Lower lobe of right lung (tissue), 2 donors: Measurements from ENCODE around the gene INSIG1. TPM values are rescaled to one million over a fixed set of nuclear protein-coding genes. Genes with fewer than 3 reads are reported as not detected.

Source experiments
- ATAC-seq, 2 donors: fragments of 200-7000 bp; cut with Tn5 transposase; one replicate each; pipeline ENCODE4 v1.9.1; 2020 to 2022; ENCODE audit warnings: mild to moderate bottlenecking in 2 of 2, moderate library complexity in 2 of 2
- DNase-seq: peaks from one replicate; pipeline ENCODE4 v3.0.0-alpha.2; 2020
- H3K27ac ChIP-seq: fragments of 200-600 bp; one replicate; pipeline ENCODE4 v1.8.0; 2022
- H3K27me3 ChIP-seq: fragments of 200-600 bp; one replicate; pipeline ENCODE4 v1.8.0; 2022; ENCODE audit warnings: low read depth
- H3K36me3 ChIP-seq: fragments of 200-600 bp; one replicate; pipeline ENCODE4 v1.8.0; 2022; ENCODE audit warnings: mild to moderate bottlenecking
- H3K4me1 ChIP-seq: fragments of 200-600 bp; one replicate; pipeline ENCODE4 v1.8.0; 2022
- H3K4me3 ChIP-seq: fragments of 200-600 bp; one replicate; pipeline ENCODE4 v1.8.0; 2022; ENCODE audit warnings: mild to moderate bottlenecking
- H3K9me3 ChIP-seq: fragments of 200-600 bp; one replicate; pipeline ENCODE4 v1.8.0; 2022
- CTCF ChIP-seq: fragments of 200-600 bp; IDR thresholded peaks from one replicate; pipeline ENCODE4 v1.8.0; 2022; ENCODE audit warnings: antibody characterized with exemption, mild to moderate bottlenecking
- intact Hi-C: fragments of 100-400 bp; cut with DNase I; formaldehyde crosslinking; loops from one replicate; pipeline ENCODE4 v1.11.0; 2022
- total RNA-seq: library from RNA; stranded (reverse); fragmentation: NEBNext Ultra II Directional; extraction: Animal tissue kit (Norgen Biotek cat#: 25700); gene quantifications from one replicate; pipeline ENCODE4 v1.2.1, GENCODE V29; 2021
- donor health status: DM: no; HTN: yes; CAD: no; lungs with severe emphysema.

Gene INSIG1
- total RNA-seq, 1 donor from 2014 or later: 70.9 TPM

- Histone ChIP-seq H3K4me3 (no peak overlapping the region), H3K27ac (no peak overlapping the region), H3K36me3 (no peaks in the 10 kb centered on the region), H3K4me1 (peaks cover 24% of the 10 kb centered on the region), H3K27me3 (no peaks in the 10 kb centered on the region), H3K9me3 (no peaks in the 10 kb centered on the region)
- TF ChIP-seq CTCF: no peak
- intact Hi-C loops: no loop called here
- ATAC-seq: no peak
- DNase-seq: no peak
These were observed 2.2 kb upstream of the INSIG1 start for GRCh38 chr7:155295511-155295910.

- peak overlapping the region; percentile 92 for H3K27ac ChIP-seq
- H3K27me3 ChIP-seq: no peaks in the 10 kb centered on the region
- no peaks in the 10 kb centered on the region for H3K9me3 ChIP-seq
- peaks cover 30% of the 10 kb centered on the region for H3K4me1 ChIP-seq
- peak overlapping the region; percentile 83 for H3K4me3 ChIP-seq
- no peak for TF ChIP-seq CTCF
- H3K36me3 ChIP-seq: peaks cover 6% of the 10 kb centered on the region
- ATAC-seq (peak in 1 of 2 donors; percentile 0), DNase-seq (no peak)
- intact Hi-C loops: no loop called here
These were observed 1.5 kb upstream of the INSIG1 start for GRCh38 chr7:155296006-155296787.

GRCh38 chr7:155296788-155297516 lies 726 bp upstream of the INSIG1 start:
- ATAC-seq: peak; percentile 60 to 63

GRCh38 chr7:155298288-155298833 lies 683 bp downstream of the INSIG1 start:
- ATAC-seq: peak; percentile 6 to 7
- TF ChIP-seq CTCF: no peak
- Histone ChIP-seq H3K27ac (peak overlapping the region; percentile 92), H3K4me3 (peak overlapping the region; percentile 83), H3K27me3 (no peaks in the 10 kb centered on the region), H3K36me3 (peaks cover 24% of the 10 kb centered on the region), H3K4me1 (peaks cover 34% of the 10 kb centered on the region), H3K9me3 (no peaks in the 10 kb centered on the region)
- intact Hi-C loops: no loop called here
- DNase-seq: no peak

More at GRCh38 chr7:155296788-155297516, 726 bp upstream of the INSIG1 start:
- Histone ChIP-seq H3K27me3 (no peaks in the 10 kb centered on the region), H3K4me3 (peak overlapping the region; percentile 83), H3K36me3 (peaks cover 11% of the 10 kb centered on the region), H3K27ac (peak overlapping the region; percentile 92), H3K4me1 (peaks cover 34% of the 10 kb centered on the region), H3K9me3 (no peaks in the 10 kb centered on the region)
- peak; percentile 52 for TF ChIP-seq CTCF
- DNase-seq: peak; percentile 78
- intact Hi-C loops: no loop called here

GRCh38 chr7:155298834-155299534 lies 1.3 kb downstream of the INSIG1 start:
- peak; percentile 20 for TF ChIP-seq CTCF
- no peaks in the 10 kb centered on the region for H3K27me3 ChIP-seq
- intact Hi-C loops: no loop called here
- H3K4me1 ChIP-seq: peaks cover 34% of the 10 kb centered on the region
- ATAC-seq: peak; percentile 89 to 91
- H3K36me3 ChIP-seq: peaks cover 31% of the 10 kb centered on the region
- H3K27ac ChIP-seq: peak overlapping the region; percentile 92
- H3K4me3 ChIP-seq: peak overlapping the region; percentile 83
- DNase-seq: peak; percentile 97
- no peaks in the 10 kb centered on the region for H3K9me3 ChIP-seq
